ENCODE measurements around the gene ADGRV1.

DNA sequence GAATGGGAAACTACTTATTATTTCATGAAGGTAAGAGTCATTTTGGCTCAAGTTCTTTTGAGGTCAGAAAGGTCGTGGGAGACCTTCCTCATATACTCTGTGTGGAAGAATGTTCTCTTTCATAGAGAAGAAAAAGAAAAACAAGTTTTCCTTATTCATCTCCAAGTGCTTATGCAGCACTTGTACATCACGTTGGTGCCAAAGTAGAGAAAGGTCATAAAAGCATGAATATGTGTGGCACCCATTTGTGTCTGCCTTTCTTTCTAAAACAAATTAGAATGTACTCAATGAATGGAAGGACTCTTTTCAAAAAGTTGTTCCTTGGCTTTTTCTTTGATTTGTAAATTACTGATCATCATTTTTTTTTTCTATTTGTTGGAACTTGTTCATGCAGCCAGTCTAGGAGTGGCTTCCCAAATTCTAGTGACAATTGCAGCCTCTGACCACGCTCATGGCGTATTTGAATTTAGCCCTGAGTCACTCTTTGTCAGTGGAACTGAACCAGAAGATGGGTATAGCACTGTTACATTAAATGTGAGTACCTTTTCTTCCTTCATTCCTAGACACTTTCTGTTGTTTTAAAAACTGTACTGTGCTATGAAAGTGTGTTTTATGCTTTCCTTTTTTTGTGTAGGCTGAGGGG lies 122.4 kb downstream of the ADGRV1 start:
- TF ChIP-seq, protein P1, sequence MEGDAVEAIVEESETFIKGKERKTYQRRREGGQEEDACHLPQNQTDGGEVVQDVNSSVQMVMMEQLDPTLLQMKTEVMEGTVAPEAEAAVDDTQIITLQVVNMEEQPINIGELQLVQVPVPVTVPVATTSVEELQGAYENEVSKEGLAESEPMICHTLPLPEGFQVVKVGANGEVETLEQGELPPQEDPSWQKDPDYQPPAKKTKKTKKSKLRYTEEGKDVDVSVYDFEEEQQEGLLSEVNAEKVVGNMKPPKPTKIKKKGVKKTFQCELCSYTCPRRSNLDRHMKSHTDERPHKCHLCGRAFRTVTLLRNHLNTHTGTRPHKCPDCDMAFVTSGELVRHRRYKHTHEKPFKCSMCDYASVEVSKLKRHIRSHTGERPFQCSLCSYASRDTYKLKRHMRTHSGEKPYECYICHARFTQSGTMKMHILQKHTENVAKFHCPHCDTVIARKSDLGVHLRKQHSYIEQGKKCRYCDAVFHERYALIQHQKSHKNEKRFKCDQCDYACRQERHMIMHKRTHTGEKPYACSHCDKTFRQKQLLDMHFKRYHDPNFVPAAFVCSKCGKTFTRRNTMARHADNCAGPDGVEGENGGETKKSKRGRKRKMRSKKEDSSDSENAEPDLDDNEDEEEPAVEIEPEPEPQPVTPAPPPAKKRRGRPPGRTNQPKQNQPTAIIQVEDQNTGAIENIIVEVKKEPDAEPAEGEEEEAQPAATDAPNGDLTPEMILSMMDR (IDR thresholded peaks at IDR 0.05; ENCODE audit: extremely low read depth in 1 of 2, insufficient read depth in 1 of 2, low read depth in 1 of 2, low read length in 2 of 2): no peak
- TF ChIP-seq EZH2 (IDR thresholded peaks at IDR 0.05; ENCODE audit: borderline replicate concordance, low read depth, low read length, severe bottlenecking): no peak
- TF ChIP-seq POLR2AphosphoS5 (IDR thresholded peaks at IDR 0.05; ENCODE audit: insufficient read depth, low read depth, low read length): no peak
- TF ChIP-seq MYC (IDR thresholded peaks at IDR 0.05; ENCODE audit: low read depth, low read length): no peak
